MV-4-11 (cell line): ENCODE data around the gene POLR1D.
A peak's percentile ranks its signal among the peaks of the same experiment; 100 is the strongest.

Source experiments
- DNase-seq: peaks from one replicate; lab custom pipeline; 2025; lab: John Stamatoyannopoulos, UW

Gene POLR1D

GRCh38 chr13:27621366-27622101 lies at the start of gene POLR1D:
POLR1D (plus strand) TSS chr13:27621892; CDS start chr13:27621984, 92 bp downstream.
- peak; percentile 65 for DNase-seq

GRCh38 chr13:27572234-27572901 lies 49.3 kb upstream of the POLR1D start:
- no peak for DNase-seq

- peak; percentile 64 for DNase-seq
Observed at GRCh38 chr13:27573265-27573664, 48.4 kb upstream of the POLR1D start.

- DNase-seq: no peak
Observed at GRCh38 chr13:27574661-27575060, 47.0 kb upstream of the POLR1D start.

- no peak for DNase-seq
Observed at GRCh38 chr13:27578121-27579030, 43.3 kb upstream of the POLR1D start.

GRCh38 chr13:27583645-27584044 lies 38.0 kb upstream of the POLR1D start:
- DNase-seq: peak; percentile 45

GRCh38 chr13:27587095-27587746 lies 34.5 kb upstream of the POLR1D start:
- DNase-seq: no peak

GRCh38 chr13:27588405-27588804 lies 33.3 kb upstream of the POLR1D start:
- DNase-seq: no peak

GRCh38 chr13:27592865-27593264 lies 28.8 kb upstream of the POLR1D start:
- no peak for DNase-seq

- no peak for DNase-seq
Observed at GRCh38 chr13:27593267-27593666, 28.4 kb upstream of the POLR1D start.

GRCh38 chr13:27595055-27595811 lies 26.5 kb upstream of the POLR1D start:
- DNase-seq: no peak

GRCh38 chr13:27599096-27599495 lies 22.6 kb upstream of the POLR1D start:
- no peak for DNase-seq

- DNase-seq: no peak
Observed at GRCh38 chr13:27599845-27600553, 21.7 kb upstream of the POLR1D start.

- no peak for DNase-seq
Observed at GRCh38 chr13:27600711-27601110, 21.0 kb upstream of the POLR1D start.

GRCh38 chr13:27601208-27601607 lies 20.5 kb upstream of the POLR1D start:
- DNase-seq: no peak

GRCh38 chr13:27601803-27602202 lies 19.9 kb upstream of the POLR1D start:
- no peak for DNase-seq

- no peak for DNase-seq
Observed at GRCh38 chr13:27605099-27605498, 16.6 kb upstream of the POLR1D start.

GRCh38 chr13:27605610-27606200 lies 16.0 kb upstream of the POLR1D start:
- DNase-seq: peak; percentile 1

- peak; percentile 34 for DNase-seq
Observed at GRCh38 chr13:27607125-27607524, 14.6 kb upstream of the POLR1D start.

- no peak for DNase-seq
Observed at GRCh38 chr13:27613628-27614027, 8.1 kb upstream of the POLR1D start.
